GM18520 (cell line): Measurements from ENCODE around the gene AP2A1.

ENCODE experiments used
- ATAC-seq: cut with Tn5 transposase; IDR thresholded peaks from one replicate; pipeline ENCODE4 v1.9.1; 2021; ENCODE audit not compliant: unreplicated experiment

The AP2A1 gene

GRCh38 chr19:49766007-49766929 is 533 bp upstream of the AP2A1 start:
- peak; percentile 92 for ATAC-seq

GRCh38 chr19:49767381-49767780 is 580 bp downstream of the AP2A1 start:
- ATAC-seq, result no peak

- ATAC-seq, result no peak
Observed at GRCh38 chr19:49767967-49768581, 1.3 kb downstream of the AP2A1 start.

GRCh38 chr19:49770529-49770928 is 3.7 kb downstream of the AP2A1 start:
- no peak for ATAC-seq

- ATAC-seq, result no peak
Observed at GRCh38 chr19:49771674-49772139, 4.9 kb downstream of the AP2A1 start.

GRCh38 chr19:49772850-49773432 is 6.1 kb downstream of the AP2A1 start:
- no peak for ATAC-seq

GRCh38 chr19:49773663-49774350 is 7.0 kb downstream of the AP2A1 start:
- ATAC-seq, result no peak

GRCh38 chr19:49774969-49775368 is 8.2 kb downstream of the AP2A1 start:
- ATAC-seq, result no peak

- no peak for ATAC-seq
Observed at GRCh38 chr19:49775742-49776370, 9.1 kb downstream of the AP2A1 start.

- ATAC-seq, result no peak
Observed at GRCh38 chr19:49776371-49776764, 9.6 kb downstream of the AP2A1 start.

GRCh38 chr19:49779731-49780555 is 13.1 kb downstream of the AP2A1 start:
- no peak for ATAC-seq

GRCh38 chr19:49780861-49781260 is 14.1 kb downstream of the AP2A1 start:
- no peak for ATAC-seq

GRCh38 chr19:49781394-49781793 is 14.6 kb downstream of the AP2A1 start:
- ATAC-seq, result no peak

- ATAC-seq, result no peak
Observed at GRCh38 chr19:49782515-49782914, 15.7 kb downstream of the AP2A1 start.

GRCh38 chr19:49786376-49786820 is 19.6 kb downstream of the AP2A1 start:
- ATAC-seq, result no peak

- no peak for ATAC-seq
Observed at GRCh38 chr19:49787746-49788145, 20.9 kb downstream of the AP2A1 start.

GRCh38 chr19:49788857-49789256 is 22.1 kb downstream of the AP2A1 start:
- ATAC-seq, result no peak

- no peak for ATAC-seq
Observed at GRCh38 chr19:49790866-49791265, 24.1 kb downstream of the AP2A1 start.

- no peak for ATAC-seq
Observed at GRCh38 chr19:49791776-49792445, 25.1 kb downstream of the AP2A1 start.
